Measurements from ENCODE around the gene KIAA0825.

KIAA0825 gene

GRCh38 chr5:94361832-94362796 lies 256.3 kb downstream of the KIAA0825 start:
- no peak overlapping the region for H3K9ac ChIP-seq (ENCODE audit: low read depth, low read length)
- H2AFZ ChIP-seq (ENCODE audit: low read depth, low read length), result no peak overlapping the region
- H4K20me1 ChIP-seq (ENCODE audit: insufficient read depth, low read length), result no peaks in the 10 kb centered on the region
- H3K4me3 ChIP-seq (ENCODE audit: low read depth in 1 of 2, low read length in 2 of 2), result no peak overlapping the region
- TF ChIP-seq EZH2 (IDR thresholded peaks at IDR 0.05; ENCODE audit: borderline replicate concordance, low read depth, low read length, severe bottlenecking) (no peak), CTCF (IDR thresholded peaks at IDR 0.05; ENCODE audit: borderline replicate concordance, extremely low read depth, low read length, poor library complexity, severe bottlenecking) (no peak)
- H3K4me1 ChIP-seq (ENCODE audit: insufficient read depth, low read length), result no peaks in the 10 kb centered on the region
- H3K36me3 ChIP-seq (ENCODE audit: insufficient read depth, low read length), result no peaks in the 10 kb centered on the region
- H3K9me3 ChIP-seq (ENCODE audit: insufficient read depth, low read length, severe bottlenecking), result no peaks in the 10 kb centered on the region
- ATAC-seq (ENCODE audit: insufficient read depth, low read depth) (no peak), DNase-seq (no peak)
- H3K4me2 ChIP-seq (ENCODE audit: insufficient read depth, low read length), result no peak overlapping the region
- H3K79me2 ChIP-seq (ENCODE audit: insufficient read depth, low read length), result no peaks in the 10 kb centered on the region
- no peak overlapping the region for H3K27ac ChIP-seq (ENCODE audit: low read length)
- no peaks in the 10 kb centered on the region for H3K27me3 ChIP-seq (ENCODE audit: insufficient read depth, low read length, poor library complexity)

GRCh38 chr5:94361161-94361560 lies 257.2 kb downstream of the KIAA0825 start:
- Histone ChIP-seq H3K4me1 (ENCODE audit: insufficient read depth, low read length) (no peaks in the 10 kb centered on the region), H3K36me3 (ENCODE audit: insufficient read depth, low read length) (no peaks in the 10 kb centered on the region), H3K9me3 (ENCODE audit: insufficient read depth, low read length, severe bottlenecking) (no peaks in the 10 kb centered on the region), H3K27ac (ENCODE audit: low read length) (no peak overlapping the region), H4K20me1 (ENCODE audit: insufficient read depth, low read length) (no peaks in the 10 kb centered on the region), H3K4me2 (ENCODE audit: insufficient read depth, low read length) (no peak overlapping the region), H3K4me3 (ENCODE audit: low read depth in 1 of 2, low read length in 2 of 2) (no peak overlapping the region), H3K79me2 (ENCODE audit: insufficient read depth, low read length) (no peaks in the 10 kb centered on the region), H2AFZ (ENCODE audit: low read depth, low read length) (no peak overlapping the region), H3K27me3 (ENCODE audit: insufficient read depth, low read length, poor library complexity) (no peaks in the 10 kb centered on the region), H3K9ac (ENCODE audit: low read depth, low read length) (no peak overlapping the region)
- ATAC-seq (ENCODE audit: insufficient read depth, low read depth), result no peak
- no peak for TF ChIP-seq EZH2 (IDR thresholded peaks at IDR 0.05; ENCODE audit: borderline replicate concordance, low read depth, low read length, severe bottlenecking)
- no peak for TF ChIP-seq CTCF (IDR thresholded peaks at IDR 0.05; ENCODE audit: borderline replicate concordance, extremely low read depth, low read length, poor library complexity, severe bottlenecking)
- DNase-seq, result no peak

DNA sequence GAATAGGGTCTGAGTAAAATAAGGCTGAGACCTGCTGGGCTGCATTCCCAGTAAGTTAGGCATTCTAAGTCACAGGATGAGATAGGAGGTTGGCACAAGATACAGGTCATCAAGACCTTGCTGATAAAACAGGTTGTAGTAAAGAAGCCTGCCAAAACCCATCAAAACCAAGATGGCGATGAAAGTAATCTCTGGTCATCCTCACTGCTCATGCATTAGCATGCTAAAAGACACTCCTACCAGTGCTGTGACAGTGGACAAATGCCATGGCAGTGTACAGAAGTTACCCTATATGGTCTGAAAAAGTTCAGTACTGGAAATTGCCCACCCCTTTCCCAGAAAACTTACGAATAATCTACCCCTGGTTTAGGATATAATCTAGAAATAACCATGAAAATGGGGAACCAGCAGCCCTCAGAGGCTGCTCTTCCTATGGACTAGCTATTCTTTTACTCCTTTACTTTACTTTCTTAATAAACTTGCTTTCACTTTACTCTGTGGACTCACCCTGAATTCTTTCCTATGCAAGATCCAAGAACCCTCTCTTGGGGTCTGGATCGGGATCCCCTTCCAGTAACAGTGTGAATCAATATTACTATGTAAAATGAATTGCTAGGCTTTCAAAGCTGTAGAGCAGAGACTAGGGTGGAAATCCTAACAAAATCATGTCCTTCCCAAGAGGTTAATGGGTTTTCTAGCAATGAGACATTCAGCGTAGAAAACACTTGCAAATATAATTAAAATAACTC lies 257.8 kb downstream of the KIAA0825 start:
- H3K27ac ChIP-seq (ENCODE audit: low read length), result no peak overlapping the region
- ATAC-seq (ENCODE audit: insufficient read depth, low read depth) (no peak), DNase-seq (no peak)
- H3K9ac ChIP-seq (ENCODE audit: low read depth, low read length), result no peak overlapping the region
- no peak overlapping the region for H3K4me3 ChIP-seq (ENCODE audit: low read depth in 1 of 2, low read length in 2 of 2)
- no peaks in the 10 kb centered on the region for H4K20me1 ChIP-seq (ENCODE audit: insufficient read depth, low read length)
- TF ChIP-seq EZH2 (IDR thresholded peaks at IDR 0.05; ENCODE audit: borderline replicate concordance, low read depth, low read length, severe bottlenecking) (no peak), CTCF (IDR thresholded peaks at IDR 0.05; ENCODE audit: borderline replicate concordance, extremely low read depth, low read length, poor library complexity, severe bottlenecking) (no peak)
- H3K79me2 ChIP-seq (ENCODE audit: insufficient read depth, low read length), result no peaks in the 10 kb centered on the region
- no peaks in the 10 kb centered on the region for H3K9me3 ChIP-seq (ENCODE audit: insufficient read depth, low read length, severe bottlenecking)
- H3K4me2 ChIP-seq (ENCODE audit: insufficient read depth, low read length), result no peak overlapping the region
- no peaks in the 10 kb centered on the region for H3K36me3 ChIP-seq (ENCODE audit: insufficient read depth, low read length)
- H3K27me3 ChIP-seq (ENCODE audit: insufficient read depth, low read length, poor library complexity), result no peaks in the 10 kb centered on the region
- no peaks in the 10 kb centered on the region for H3K4me1 ChIP-seq (ENCODE audit: insufficient read depth, low read length)
- no peak overlapping the region for H2AFZ ChIP-seq (ENCODE audit: low read depth, low read length)
